Measurements from ENCODE around the gene ZNF625.
A peak's percentile ranks its signal among the peaks of the same experiment; 100 is the strongest.

Gene ZNF625

DNA sequence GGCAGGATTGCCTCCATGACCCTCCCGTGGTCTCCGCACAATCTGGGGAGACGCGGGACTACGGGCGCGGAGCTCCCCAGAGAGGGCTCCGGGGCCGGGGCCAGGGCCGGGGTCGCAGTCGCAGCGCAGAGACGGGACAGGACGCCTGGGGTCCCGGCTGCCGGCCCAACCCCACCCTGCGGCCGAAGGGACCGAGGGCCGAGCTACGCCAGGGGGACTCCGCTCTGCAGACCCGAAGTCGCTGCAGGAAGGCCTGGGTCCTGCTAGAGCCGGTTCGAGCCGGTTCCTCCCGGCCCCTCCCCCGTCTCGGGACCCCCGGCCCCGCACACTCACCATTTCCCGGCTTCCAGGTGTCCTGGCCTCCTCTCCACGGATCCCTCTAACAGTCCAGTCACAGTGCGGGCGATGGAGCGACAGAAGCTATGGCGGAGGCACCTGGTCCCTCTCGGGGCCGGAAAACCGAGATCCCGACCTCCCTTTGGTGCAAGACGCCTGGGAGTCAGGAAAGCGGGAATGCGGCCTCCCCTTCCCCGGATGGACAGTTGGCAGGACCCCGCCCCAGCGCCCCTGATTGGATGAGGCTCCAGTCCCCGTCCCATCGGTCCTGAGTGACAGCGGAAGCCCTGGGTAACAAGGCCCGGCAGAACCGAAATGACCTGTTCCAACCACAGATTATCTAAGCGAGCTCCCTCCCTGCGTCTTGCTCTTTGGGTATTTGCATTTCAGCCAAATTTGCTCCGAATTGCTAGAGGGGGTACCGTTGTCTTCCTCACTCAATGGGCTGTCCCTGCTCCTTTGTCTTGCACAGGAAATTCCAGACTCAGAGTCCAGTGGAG, at the start of gene ZNF625:
ZNF625 (minus strand) TSS at position 512 of the 836 bp plus-strand sequence; CDS start at position 336, 176 bp downstream.
- peak; percentile 9 to 93 (median 78) for DNase-seq

DNA sequence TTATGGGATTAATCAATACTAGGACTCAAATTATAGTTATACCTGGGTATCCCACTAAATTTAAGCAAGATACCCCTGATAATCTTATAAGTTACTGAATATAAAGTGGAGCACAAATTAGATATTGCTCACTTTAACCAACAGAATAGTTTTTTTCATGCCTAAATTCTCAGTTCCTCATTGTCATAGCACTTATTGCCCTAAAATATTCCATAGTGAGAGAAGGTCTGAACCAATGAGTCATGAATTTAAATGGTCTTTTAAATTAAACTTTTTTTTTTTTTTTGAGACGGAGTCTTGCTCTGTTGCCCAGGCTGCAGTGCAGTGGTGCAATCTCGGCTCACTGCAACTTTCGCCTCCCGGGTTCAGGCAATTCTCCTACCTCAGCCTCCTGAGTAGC, 48.8 kb upstream of the ZNF625 start:
- no peak for DNase-seq

DNA sequence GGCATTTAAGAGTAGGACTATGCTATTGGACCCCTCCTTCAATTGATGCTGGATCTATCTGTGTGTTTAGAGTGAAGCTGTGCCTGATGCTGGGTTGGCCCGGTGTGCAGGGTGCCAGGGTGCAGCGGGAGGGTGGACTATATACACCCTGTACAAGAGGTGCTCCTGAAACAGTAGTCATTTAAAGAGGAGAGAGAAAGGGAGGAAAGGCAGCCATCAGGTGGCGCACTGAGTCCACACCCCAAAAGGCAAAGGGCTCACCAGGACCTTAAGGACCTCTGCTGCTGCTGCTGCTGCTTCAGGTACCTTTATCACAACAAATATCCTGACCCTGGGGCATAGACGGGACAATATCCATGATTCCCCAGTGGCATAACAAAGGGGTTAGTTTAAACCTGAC, 45.7 kb upstream of the ZNF625 start:
- no peak for DNase-seq

GRCh38 chr19:12199757-12200419, 43.4 kb upstream of the ZNF625 start:
- DNase-seq: no peak

DNA sequence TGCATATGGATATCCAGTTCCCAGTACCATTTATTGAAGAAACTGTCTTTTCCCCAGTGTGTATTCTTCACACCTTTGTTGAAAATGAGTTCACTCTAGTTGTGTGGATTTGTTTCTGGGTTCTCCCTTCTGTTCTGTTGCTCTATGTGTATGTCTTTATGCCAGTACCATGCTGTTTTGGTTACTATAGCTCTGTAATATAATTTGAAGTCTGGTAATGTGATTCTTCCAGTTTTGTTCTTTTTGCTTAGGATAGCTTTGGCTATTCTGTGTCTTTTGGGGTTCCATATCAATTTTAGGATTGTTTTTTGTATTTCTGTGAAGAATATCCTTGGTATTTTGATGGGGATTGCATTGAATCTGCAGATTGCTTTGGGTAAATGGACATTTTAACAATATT, 41.6 kb upstream of the ZNF625 start:
- no peak for DNase-seq

DNA sequence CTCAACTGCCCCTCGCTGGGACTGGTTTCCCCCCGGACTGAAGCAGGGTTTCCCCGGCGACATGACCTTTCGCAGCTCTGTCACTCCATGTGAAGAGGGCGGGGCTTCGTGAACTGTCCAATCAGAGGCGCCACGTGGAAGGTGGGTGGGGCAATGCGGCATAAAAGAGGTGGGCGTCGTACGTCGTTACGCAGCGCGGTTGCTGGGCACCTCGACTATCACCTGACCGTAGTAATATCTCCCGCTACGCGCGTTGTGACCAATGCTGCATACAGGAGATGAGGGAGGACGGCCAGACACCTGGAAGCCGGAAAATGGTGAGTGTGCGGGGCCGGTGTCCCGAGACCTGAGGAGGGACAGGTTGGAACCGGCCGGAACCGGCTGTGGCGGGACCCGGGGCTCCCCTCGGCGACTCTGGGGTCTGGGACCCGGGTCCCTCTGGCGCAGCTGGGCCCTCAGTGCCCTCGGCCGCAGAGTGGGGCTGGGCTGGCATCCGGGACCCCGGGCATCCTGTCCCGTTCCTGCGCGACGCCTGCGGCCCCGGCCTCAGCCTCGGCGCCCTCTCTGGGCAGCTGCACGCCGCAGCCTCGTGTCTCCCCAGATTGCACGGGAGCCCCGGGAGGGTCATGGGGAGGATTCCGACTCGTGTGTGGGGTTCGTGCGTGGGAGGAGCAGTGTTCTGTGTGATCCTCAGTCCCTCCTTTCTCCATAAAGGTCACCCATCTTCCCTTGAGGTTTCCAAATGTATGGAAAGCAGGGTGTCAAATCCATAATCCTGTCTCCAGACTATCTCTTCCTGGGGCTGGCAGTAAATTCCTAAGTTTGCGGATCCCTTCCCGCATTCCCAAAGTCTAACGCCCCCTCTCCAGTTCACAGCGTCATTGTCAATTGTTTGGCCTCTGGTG, 38.5 kb upstream of the ZNF625 start:
- peak; percentile 21 to 97 (median 81) for DNase-seq

GRCh38 chr19:12187625-12188024, 31.1 kb upstream of the ZNF625 start:
- DNase-seq: no peak

GRCh38 chr19:12180377-12180776, 23.8 kb upstream of the ZNF625 start:
- no peak for DNase-seq

GRCh38 chr19:12166626-12167025, 10.1 kb upstream of the ZNF625 start:
- no peak for DNase-seq

- no peak for DNase-seq
Observed at GRCh38 chr19:12163826-12164225, 7.3 kb upstream of the ZNF625 start.

- DNase-seq: peak; percentile 24 to 95 (median 86)
Observed at GRCh38 chr19:12162882-12163806, 6.6 kb upstream of the ZNF625 start, which contains the start of gene ZNF136. Gene ZNF136, plus strand, starts transcription at chr19:12163096. Its CDS starts 108 bp downstream, at chr19:12163204.

DNA sequence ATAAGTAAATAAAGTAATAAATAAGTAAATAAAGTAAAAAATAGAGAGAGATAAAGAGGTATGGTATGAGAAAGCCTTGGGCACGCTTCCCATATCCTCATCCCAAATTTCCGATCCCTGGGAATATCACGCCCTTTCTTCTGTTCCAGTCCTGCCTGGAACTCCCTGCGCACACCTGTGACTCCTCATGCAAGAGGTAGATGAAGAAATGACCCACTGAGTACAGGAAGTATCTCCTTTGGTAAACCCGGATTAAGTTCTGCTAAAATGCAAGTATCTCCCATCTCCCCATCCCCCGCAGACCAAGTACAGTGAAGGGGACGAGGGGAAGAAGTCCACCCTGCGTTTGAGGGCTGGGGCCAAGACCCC, 6.0 kb upstream of the ZNF625 start:
- DNase-seq: no peak

- no peak for DNase-seq
Observed at GRCh38 chr19:12159773-12160414, 3.4 kb upstream of the ZNF625 start.

- no peak for DNase-seq
Observed at GRCh38 chr19:12155324-12155860, 1.1 kb downstream of the ZNF625 start.

DNA sequence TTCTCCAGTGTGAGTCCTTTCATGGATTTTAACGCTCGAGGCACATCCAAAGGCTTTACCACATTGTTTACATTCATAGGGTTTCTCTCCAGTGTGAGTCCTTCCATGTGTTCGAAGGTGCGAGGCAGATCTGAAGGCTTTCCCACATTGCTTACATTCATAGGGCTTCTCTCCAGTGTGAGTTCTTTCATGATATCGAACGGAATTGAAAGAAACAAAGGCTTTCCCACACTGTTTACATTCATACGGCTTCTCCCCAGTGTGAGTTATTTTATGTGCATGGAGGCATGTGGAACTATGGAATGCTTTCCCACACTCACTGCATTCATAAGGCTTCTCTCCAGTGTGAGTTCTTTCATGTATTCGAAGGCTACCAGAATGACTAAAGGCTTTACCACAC, 11.2 kb downstream of the ZNF625 start:
- no peak for DNase-seq

DNA sequence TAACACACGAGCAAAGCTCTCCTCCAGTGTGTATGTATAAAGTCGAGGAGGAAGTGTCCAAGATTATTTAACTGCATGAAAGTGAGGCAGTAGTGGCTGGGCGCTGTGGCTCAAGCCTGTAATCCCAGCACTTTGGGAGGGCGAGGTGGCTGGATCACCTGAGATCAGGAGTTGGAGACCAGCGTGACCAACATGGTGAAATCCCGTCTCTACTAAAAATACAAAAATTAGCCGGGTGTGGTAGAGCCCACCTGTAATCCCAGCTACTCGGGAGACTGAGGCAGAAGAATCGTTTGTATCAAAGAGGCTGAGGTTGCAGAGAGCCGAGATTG, 15.2 kb downstream of the ZNF625 start:
- DNase-seq: no peak

- DNase-seq: peak in 55 of 56 donors; percentile 11 to 92 (median 73)
Observed at GRCh38 chr19:12140545-12141404, 15.8 kb downstream of the ZNF625 start.

GRCh38 chr19:12139885-12140544, 16.5 kb downstream of the ZNF625 start, which contains the start of gene ZNF20:
Gene ZNF20, minus strand, starts transcription at chr19:12140350. Its CDS starts 168 bp downstream, at chr19:12140182.
- DNase-seq: peak; percentile 37 to 96 (median 90)

Data from nucleus accumbens (tissue), 56 donors.